GM19468 (cell line): ENCODE data around the gene NATD1.
"Not testable (repeated sequence)": the region's sequence is repeated elsewhere in the genome, so short reads cannot be mapped to it uniquely, and the experiment has no call there.

Experiments used
- ATAC-seq: cut with Tn5 transposase; IDR thresholded peaks from one replicate; pipeline ENCODE4 v1.9.1; 2021; ENCODE audit warnings: mild to moderate bottlenecking, moderate library complexity, moderate number of reproducible peaks; ENCODE audit not compliant: unreplicated experiment; ENCODE audit errors: extremely low read depth

The NATD1 gene

DNA sequence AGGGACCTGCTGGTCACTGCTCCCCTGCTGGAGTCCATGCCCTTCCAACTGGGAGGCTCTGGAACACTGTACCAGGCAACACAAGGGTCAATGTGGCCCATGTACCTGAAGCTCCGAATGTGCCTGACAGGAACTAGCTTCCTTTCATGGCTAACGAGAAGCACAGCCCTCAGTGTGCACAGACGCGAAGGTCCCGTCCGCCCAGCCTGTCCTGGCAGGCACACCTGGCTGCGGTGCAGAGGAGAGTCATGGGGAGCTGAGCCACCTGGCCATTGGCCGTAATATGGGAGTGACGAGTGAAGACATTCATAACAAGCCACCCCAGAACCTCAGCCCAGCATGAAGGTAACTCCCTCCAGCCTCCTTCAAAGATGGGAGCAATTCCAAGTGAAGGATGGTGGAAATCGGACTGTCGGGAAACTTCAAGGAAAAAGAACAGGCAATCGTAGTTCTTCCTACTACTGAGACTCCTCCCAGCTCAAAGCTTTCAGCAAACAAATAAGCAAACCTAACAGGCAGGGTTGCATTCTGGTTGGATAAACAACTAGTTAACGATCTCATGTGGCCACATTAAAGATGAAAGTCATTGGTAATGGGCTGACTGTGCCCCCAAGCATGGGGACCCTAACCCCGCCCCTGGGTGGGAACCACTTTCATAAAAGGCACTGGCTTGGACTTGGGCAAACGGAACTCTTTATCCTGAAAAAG is 52.5 kb downstream of the NATD1 start:
- no peak for ATAC-seq

DNA sequence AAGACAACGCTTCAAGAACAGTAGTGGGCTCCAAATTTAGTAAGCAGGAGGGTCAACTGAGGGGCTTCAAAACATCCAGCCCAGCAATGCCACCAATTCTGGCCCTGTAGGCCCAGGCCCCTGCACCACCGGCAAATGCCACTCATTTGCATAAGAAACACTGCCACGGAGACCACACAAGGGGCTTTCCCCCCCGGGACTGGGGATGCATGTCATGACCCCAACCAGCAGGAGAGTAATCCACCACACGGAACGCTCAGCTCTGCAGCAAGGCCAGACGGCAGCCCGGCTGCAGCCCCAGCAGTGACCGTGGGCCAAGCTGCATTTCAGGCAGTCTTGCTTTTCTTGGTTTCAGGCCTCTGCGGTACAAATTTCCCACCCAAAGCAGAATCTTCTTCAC is 53.4 kb downstream of the NATD1 start:
- ATAC-seq: no peak

DNA sequence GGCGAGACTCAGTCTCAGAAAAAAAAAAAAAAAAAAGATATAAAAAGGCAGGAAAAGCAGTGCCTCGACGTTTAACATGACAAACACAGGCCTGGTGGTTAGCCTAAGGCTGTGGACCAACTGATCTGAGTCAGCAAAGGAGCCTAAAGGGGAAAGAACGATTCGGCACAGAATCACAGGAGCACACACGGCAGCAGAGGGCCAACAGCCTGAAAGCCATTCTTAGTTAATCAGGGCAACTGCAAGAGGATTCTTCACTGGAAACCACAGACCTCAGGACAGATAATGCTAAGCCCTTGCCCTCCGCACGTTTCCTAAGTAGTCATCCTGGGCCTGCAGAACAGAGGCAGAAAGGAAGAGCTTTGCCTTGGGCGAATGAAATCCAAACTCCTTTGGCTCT is 53.9 kb downstream of the NATD1 start:
- no peak for ATAC-seq

DNA sequence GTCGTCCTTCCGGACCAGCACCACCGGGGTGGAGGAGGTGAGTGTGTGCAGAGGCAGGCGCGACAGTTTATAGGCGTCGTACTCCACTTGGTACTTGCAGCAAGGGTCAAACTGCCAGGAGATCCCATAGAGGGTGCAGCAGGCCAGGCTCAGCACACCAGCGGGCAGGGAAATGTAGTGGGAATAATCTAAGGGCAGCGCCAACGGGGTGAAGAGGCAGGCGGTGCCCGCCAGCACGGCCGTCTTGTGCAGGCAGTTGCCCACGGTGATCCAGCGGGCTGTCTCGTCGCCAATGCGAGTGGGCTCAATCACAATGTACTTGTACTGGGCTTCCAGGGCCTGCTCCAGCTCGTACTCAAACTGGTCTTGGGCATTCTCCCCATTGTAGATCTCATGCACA is 54.8 kb downstream of the NATD1 start:
- ATAC-seq: no peak

DNA sequence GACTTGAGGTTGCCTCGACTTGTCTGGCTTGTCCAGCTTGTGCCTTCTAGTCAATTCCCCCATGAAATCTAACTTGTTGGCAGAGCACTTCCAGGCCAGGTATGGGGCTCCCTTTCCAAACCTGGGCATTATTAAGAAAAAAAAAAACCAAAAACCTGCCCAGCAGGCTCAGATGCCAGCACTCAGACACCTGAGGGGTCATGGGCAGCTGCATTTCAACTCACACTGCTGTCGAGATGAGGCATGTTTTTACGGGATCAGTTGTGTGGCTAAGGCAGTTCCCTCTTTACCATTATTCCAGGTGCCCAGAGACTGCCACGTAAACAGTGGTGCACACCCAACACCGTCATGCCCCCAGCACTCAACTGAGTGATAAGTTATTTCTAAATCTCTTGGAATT is 57.1 kb downstream of the NATD1 start:
- ATAC-seq: no peak

DNA sequence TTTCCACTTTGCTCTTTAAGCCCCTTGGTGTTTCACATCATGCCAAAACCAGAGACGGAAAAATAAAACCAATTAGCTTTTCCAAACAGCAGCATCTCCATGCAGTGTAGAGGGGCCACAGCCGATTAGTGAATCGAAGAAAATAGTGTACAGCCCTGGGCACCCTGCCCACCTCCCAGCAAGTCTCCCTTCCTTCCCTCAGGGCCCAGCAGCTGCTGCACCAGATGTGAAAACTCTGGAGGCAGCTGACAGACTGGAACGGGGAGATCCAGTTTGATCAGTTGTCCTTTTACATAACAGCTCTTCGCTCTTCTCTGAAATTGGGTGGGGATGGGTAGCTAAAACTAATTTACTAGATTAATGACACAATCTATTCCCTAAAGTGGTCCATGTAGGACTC is 58.5 kb downstream of the NATD1 start:
- no peak for ATAC-seq

DNA sequence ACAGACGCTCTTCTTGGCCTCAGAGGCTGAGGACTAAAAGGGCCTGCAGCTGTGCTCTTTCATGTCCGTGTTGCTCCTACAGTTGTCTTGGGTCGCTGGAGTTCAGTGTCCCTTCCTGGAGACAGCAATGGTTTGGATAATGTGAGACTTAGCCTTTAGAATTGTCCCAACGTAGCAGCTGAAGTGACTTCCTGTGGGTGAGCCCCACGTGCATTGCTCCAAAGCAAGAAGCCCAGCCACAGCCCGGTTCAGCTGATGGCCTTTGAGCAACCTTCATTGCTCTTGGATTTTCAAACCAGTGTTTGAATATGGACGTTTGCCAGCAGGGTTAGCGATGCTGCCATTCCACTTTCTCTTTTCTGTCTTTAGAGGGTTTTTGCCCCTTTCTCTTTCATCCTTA is 59.0 kb downstream of the NATD1 start:
- no peak for ATAC-seq

DNA sequence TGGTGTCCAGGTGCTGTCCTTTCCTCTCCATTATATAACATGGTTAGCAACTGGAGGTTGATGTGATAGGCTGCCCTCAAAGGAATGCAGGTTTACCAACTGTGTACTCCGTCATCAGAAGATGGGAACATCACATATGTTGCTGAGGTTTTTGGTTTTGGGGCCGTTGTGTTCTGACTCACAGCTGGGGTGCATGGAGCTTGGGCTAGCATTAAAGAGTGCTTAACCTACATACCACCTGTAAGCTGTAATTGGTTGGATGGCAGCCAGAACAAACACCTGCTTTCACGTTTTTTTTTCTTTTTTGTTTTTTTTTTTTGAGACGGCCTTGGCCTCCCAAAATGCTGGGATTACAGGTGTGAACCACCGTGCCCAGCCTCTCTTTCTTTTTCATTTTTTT is 60.2 kb downstream of the NATD1 start:
- ATAC-seq: no peak

DNA sequence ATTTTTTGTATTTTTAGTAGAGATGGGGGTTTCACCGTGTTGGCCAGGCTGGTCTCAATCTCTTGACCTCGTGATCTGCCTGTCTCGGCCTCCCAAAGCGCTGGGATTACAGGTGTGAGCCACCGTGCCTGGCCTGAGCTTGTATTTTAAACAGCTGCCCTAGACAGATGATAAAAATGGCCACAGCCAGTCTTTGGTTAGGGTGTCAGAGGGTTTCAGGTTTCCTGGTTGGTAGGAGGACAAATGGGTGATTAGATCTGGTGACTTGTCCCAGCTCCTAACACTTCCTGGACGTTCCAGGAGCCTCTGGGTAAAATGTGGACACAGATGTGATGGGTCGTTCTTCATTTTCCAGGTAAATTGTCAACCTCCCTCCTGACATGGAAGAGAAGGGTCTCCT is 60.8 kb downstream of the NATD1 start:
- not testable (repeated sequence) for ATAC-seq

DNA sequence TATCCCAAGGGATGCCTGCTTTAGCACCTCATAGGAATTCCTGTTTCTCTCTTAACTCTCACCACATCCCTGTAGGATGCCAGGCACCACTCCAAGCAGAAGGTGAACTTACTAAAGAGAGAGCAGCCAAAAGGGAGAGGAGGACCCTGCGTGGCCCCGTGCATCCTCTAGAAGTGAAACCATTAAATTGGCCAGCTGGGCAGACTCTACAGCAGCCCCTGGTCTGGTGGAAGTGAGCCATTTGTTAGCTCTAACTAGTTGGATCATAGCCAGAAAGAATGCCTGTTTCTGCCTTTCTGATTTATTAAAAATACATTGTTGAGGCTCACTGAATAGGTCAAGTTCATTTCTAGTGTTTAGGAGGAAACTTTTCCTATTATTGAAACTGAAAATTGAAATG is 61.5 kb downstream of the NATD1 start:
- ATAC-seq: no peak

DNA sequence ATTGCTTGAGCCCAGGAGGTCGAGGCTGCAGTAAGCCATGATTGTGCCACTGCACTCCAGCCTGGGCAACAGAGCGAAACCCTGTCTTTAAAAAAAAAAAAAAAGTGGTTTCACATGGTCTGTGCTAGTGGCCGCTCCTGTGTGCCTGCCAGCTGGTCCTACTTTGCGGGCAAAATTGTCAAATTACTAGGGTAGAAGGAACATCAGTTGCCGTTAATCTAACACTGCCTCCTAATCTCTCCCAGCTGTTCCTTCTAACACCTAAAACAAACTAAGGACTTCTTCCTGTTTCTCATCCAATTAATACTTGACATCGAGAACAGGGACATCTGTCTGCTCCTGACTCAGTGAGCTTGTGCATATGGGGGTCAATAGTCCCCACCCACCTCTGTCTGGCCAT is 63.1 kb downstream of the NATD1 start:
- no peak for ATAC-seq

DNA sequence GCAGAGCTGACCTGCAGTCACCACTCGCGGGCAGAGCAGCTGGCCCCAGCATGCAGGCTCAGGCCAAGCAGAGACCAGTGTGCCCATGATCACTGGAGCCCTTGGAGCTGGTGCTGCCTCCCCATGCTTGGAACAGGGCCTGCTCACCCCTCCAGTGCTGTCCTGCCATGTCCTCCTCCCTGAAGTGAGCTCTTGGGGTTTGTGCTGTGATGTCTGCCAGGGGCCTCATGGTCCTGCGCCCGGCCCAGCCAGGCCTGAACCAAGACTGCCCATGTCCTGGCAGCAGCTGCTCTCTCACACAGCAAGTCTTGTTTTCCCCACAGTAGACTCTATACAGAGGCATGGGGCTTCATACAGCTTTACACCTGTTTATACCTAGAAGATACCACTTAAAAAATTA is 63.8 kb downstream of the NATD1 start:
- ATAC-seq: no peak
